Body of pancreas (tissue), 4 donors: ENCODE results near the gene ACYP2. TPM values are rescaled to one million over a fixed set of nuclear protein-coding genes. Genes with fewer than 3 reads are reported as not detected.

Experiments used
- ATAC-seq: fragments of 150-250 bp; one replicate; pipeline ENCODE4 v1.9.1; 2016
- DNase-seq, 4 donors: peaks; one replicate each; pipeline ENCODE4 v3.0.0-alpha.2; 2019
- H3K27ac ChIP-seq, 4 donors: fragments of 200-600 bp; sonication (generic); 1 replicate in 3 of 4; 2 replicates in 1 of 4; pipeline versions ENCODE4 v1.5.1 to v1.6.1; 2016 to 2019; ENCODE audit warnings: mild to moderate bottlenecking in 1 of 4, mixed read lengths in 1 of 4, moderate library complexity in 1 of 4
- H3K27me3 ChIP-seq, 2 donors: fragments of 200-600 bp; sonication (generic); one replicate each; pipeline ENCODE4 v1.6.0; 2016; ENCODE audit warnings: mild to moderate bottlenecking in 1 of 2
- H3K36me3 ChIP-seq, 2 donors: fragments of 200-600 bp; sonication (generic); replicated peaks in 1 of 2; 2 replicates each; pipeline ENCODE4 v1.5.1; 2016; ENCODE audit warnings: low read depth in 2 of 2; ENCODE audit not compliant: insufficient read depth in 1 of 2
- H3K4me1 ChIP-seq: fragments of 200-600 bp; sonication (generic); one replicate; pipeline ENCODE4 v1.6.0; 2016
- H3K4me3 ChIP-seq, 2 donors: fragments of 200-600 bp; sonication (generic); 1 replicate in 1 of 2; 2 replicates in 1 of 2; pipeline ENCODE4 v1.5.1; 2016 to 2019
- H3K9me3 ChIP-seq, 3 donors: fragments of 200-600 bp; sonication (generic); 1 replicate in 2 of 3; 2 replicates in 1 of 3; pipeline ENCODE4 v1.5.1; 2016
- CTCF ChIP-seq, 7 experiments: fragments of 450-650 bp in 4 of 7; fragments of 200-600 bp in 3 of 7; sonication (generic) in 3 of 7; IDR thresholded peaks; one replicate each; pipeline ENCODE4 v1.5.1; 2016 to 2019; ENCODE audit warnings: antibody characterized with exemption in 7 of 7
- POLR2A ChIP-seq, 3 donors: fragments of 450-650 bp; IDR thresholded peaks; one replicate each; pipeline ENCODE4 v1.6.1; 2016; ENCODE audit warnings: antibody characterized with exemption in 3 of 3, mild to moderate bottlenecking in 2 of 3
- WGBS, 2 donors: methylation state at CpG; one replicate each; pipeline ENCODE4 v1.1.5; 2017; 5-methylcytosine and 5-hydroxymethylcytosine counted together
- intact Hi-C: fragments of 100-400 bp; cut with DNase I; formaldehyde crosslinking; loops from one replicate; pipeline ENCODE4 v1.15.1; 2023
- total RNA-seq, 2 donors: library from RNA; depleted of rRNA; stranded (reverse); fragments of >200 nt; gene quantifications; one replicate each; pipeline ENCODE4 v1.1.0, GENCODE V29; 2016

Gene ACYP2
- total RNA-seq, 2 donors from 2014 or later = 2.6 to 11.2 TPM

- H3K27ac ChIP-seq = no peak within 1 kb of the TSS
- H3K36me3 ChIP-seq = no peaks in the 10 kb centered on the region
- intact Hi-C loops = no loop called here
- WGBS, 2 donors = 93 to 95% methylated on average over 25 of the region's 25 CpGs
- no peak for ATAC-seq
- no peak for TF ChIP-seq CTCF (IDR thresholded peaks at IDR 0.05)
- H3K4me3 ChIP-seq = no peak within 1 kb of the TSS
- H3K27me3 ChIP-seq = no peaks in the 10 kb centered on the region
- H3K9me3 ChIP-seq = no peaks in the 10 kb centered on the region
- DNase-seq = no peak
- peaks cover under 1% of the 10 kb centered on the region for H3K4me1 ChIP-seq
Observed at GRCh38 chr2:54256091-54256694, 140.8 kb downstream of the ACYP2 start, which contains the start of gene TSPYL6. TSS of gene TSPYL6 (minus strand) at chr2:54256229. CDS start at chr2:54256151, 78 bp downstream.

DNA sequence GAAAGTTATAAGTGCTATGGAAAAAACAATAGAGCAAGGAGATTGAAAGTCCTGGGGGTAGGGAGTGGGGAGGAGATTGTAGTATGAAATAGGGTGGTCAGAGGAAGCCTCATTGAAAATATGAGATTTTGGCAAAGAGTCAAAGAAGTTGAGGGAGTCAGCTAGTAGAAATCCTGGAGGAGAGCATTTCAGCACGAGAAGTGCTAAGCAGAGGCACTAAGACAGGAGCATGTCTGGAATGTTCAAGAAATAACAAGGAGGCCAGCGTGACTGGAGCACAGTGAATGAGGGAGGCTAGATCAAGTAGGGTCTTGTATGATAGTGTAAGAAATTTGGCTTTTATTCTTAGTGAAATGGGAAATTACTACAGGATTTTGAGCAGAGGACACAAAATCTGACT is 142.8 kb downstream of the ACYP2 start:
- no peaks in the 10 kb centered on the region for H3K27me3 ChIP-seq
- no peaks in the 10 kb centered on the region for H3K36me3 ChIP-seq
- ATAC-seq (no peak), DNase-seq (no peak)
- peaks cover 9% of the 10 kb centered on the region for H3K4me1 ChIP-seq
- no peak overlapping the region for H3K27ac ChIP-seq
- WGBS, 2 donors = 91 to 97% methylated on average over 2 of the region's 2 CpGs
- no peak overlapping the region for H3K4me3 ChIP-seq
- H3K9me3 ChIP-seq = no peaks in the 10 kb centered on the region
- TF ChIP-seq CTCF (IDR thresholded peaks at IDR 0.05) = no peak
- TF ChIP-seq POLR2A (IDR thresholded peaks at IDR 0.05) = no peak
- intact Hi-C loops = no loop called here

DNA sequence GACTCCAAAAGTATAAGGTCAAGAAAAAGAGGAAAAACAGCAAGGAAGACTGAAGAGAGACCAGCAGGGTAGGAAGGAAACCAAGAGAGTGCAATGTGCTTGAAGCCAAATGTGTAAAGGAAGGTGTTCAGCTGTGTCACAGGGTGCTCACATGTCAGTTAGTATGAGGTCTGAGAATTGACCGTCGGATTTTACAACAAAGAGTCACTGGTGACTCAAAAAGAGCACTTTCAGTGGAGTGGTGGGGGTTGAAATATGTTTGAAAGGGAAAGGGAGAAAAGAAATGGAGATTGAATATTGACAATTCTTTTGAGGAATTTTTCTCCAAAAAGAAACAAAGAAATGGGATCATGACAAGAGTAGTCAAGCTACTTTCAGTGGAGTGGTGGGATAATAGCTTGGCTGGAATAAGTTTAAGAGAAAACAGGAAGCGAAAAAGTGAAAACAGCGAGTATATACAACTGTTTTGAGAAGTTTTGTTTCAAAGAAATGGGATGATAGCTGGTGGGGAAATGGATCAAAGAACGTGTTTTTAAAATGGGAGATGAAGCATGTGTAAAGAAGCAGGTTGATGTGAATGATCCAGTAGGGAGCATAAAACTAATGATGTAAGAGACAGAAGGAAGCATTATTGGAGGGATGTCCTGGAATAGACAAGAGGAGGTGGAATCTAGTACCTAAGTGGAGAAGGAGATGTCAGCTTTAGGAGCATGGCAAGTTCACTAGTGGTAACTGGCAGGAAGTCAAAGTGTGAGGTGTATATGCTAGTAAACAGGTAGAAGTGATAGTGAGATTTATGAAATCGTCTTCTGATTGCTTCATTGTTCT is 144.2 kb downstream of the ACYP2 start:
- no peaks in the 10 kb centered on the region for H3K27me3 ChIP-seq
- DNase-seq = no peak
- H3K27ac ChIP-seq = no peak overlapping the region
- no peak for ATAC-seq
- TF ChIP-seq CTCF (IDR thresholded peaks at IDR 0.05) = no peak
- no peak for TF ChIP-seq POLR2A (IDR thresholded peaks at IDR 0.05)
- no peaks in the 10 kb centered on the region for H3K9me3 ChIP-seq
- H3K4me3 ChIP-seq = no peak overlapping the region
- peaks cover 9% of the 10 kb centered on the region for H3K4me1 ChIP-seq
- no peaks in the 10 kb centered on the region for H3K36me3 ChIP-seq
- WGBS, 2 donors = 86 to 89% methylated on average over 6 of the region's 6 CpGs
- intact Hi-C loops = no loop called here

- Histone ChIP-seq H3K4me3 (no peak overlapping the region), H3K36me3 (no peaks in the 10 kb centered on the region), H3K27me3 (no peaks in the 10 kb centered on the region), H3K9me3 (no peaks in the 10 kb centered on the region), H3K27ac (no peak overlapping the region), H3K4me1 (peaks cover 9% of the 10 kb centered on the region)
- TF ChIP-seq CTCF (IDR thresholded peaks at IDR 0.05) (no peak), POLR2A (IDR thresholded peaks at IDR 0.05) (no peak)
- DNase-seq (no peak), ATAC-seq (no peak)
- WGBS, 2 donors = 90 to 95% methylated on average over 2 of the region's 2 CpGs
- intact Hi-C loops = no loop called here
Observed at GRCh38 chr2:54260241-54260595, 144.8 kb downstream of the ACYP2 start.
